OCI-LY7 (cell line): ENCODE data around the gene PACSIN2. TPM values are rescaled to one million over a fixed set of nuclear protein-coding genes. Genes with fewer than 3 reads are reported as not detected.

ENCODE experiments used
- BruUV-seq: library from RNA; stranded (reverse); fragments of 400-500 nt; replicated peaks from 2 replicates; lab custom pipeline; 2021; lab: Mats Ljungman, UMichigan
- CTCF ChIA-PET: fragments of 300-600 bp; sonication (Branson Sonifier 250); formaldehyde crosslinking; loops from one replicate; lab custom pipeline; 2022; ENCODE audit warnings: antibody characterized with exemption; ENCODE audit not compliant: unreplicated experiment; lab: Charles Lee
- POLR2A ChIA-PET: fragments of 300-600 bp; sonication (Branson Sonifier 250); formaldehyde crosslinking; loops from one replicate; lab custom pipeline; 2022; ENCODE audit warnings: antibody characterized with exemption; lab: Charles Lee
- DNase-seq: peaks from one replicate; pipeline ENCODE4 v3.0.0-alpha.2; 2015; ENCODE audit warnings: low spot score
- H2AFZ ChIP-seq: fragments of 200-600 bp; sonication (generic), shearing (Covaris generic); 2 replicates; pipeline ENCODE4 v1.6.1; 2014; ENCODE audit warnings: mild to moderate bottlenecking, antibody characterized with exemption, low read length, moderate library complexity
- H3K27ac ChIP-seq: fragments of 200-600 bp; sonication (generic); 2 replicates; pipeline ENCODE4 v1.5.1; 2014; ENCODE audit warnings: mixed run types, low read depth, mild to moderate bottlenecking, moderate library complexity, low read length, inconsistent platforms; ENCODE audit not compliant: poor library complexity, severe bottlenecking
- H3K36me3 ChIP-seq: fragments of 200-600 bp; sonication (generic); 2 replicates; pipeline ENCODE4 v1.6.1; 2014; ENCODE audit warnings: mild to moderate bottlenecking, antibody characterized with exemption, low read length, moderate library complexity, mixed read lengths; ENCODE audit not compliant: insufficient read depth
- H3K4me1 ChIP-seq: fragments of 200-600 bp; sonication (generic); 2 replicates; pipeline ENCODE4 v1.5.1; 2014; ENCODE audit warnings: mild to moderate bottlenecking, low read length; ENCODE audit not compliant: insufficient read depth, poor library complexity, severe bottlenecking
- H3K4me2 ChIP-seq: fragments of 200-600 bp; sonication (generic); 2 replicates; pipeline ENCODE4 v1.6.1; 2014; ENCODE audit warnings: mild to moderate bottlenecking, low read length
- H3K4me3 ChIP-seq: fragments of 200-600 bp; sonication (generic); 2 replicates; pipeline ENCODE4 v1.5.1; 2014; ENCODE audit warnings: mild to moderate bottlenecking, low read depth, low read length; ENCODE audit not compliant: poor library complexity, severe bottlenecking
- H3K79me2 ChIP-seq: fragments of 200-600 bp; sonication (generic); 2 replicates; pipeline ENCODE4 v1.6.1; 2016; ENCODE audit warnings: low read depth, mild to moderate bottlenecking, low read length, moderate library complexity, mixed read lengths; ENCODE audit not compliant: insufficient read depth
- H3K9me2 ChIP-seq: fragments of 200-600 bp; sonication (generic); 2 replicates; pipeline ENCODE4 v1.6.1; 2016; ENCODE audit warnings: mild to moderate bottlenecking, low read length, mixed read lengths; ENCODE audit not compliant: insufficient read depth
- H3K9me3 ChIP-seq: fragments of 200-600 bp; sonication (generic); 2 replicates; pipeline ENCODE4 v1.6.1; 2014; ENCODE audit warnings: mild to moderate bottlenecking, mixed run types, low read length, mixed read lengths
- H4K20me1 ChIP-seq: fragments of 200-600 bp; sonication (generic); 2 replicates; pipeline ENCODE4 v1.6.1; 2014; ENCODE audit warnings: mild to moderate bottlenecking, antibody characterized with exemption, low read length, moderate library complexity, mixed read lengths; ENCODE audit not compliant: insufficient read depth
- EZH2phosphoT487 ChIP-seq: fragments of 200-600 bp; sonication (generic); IDR thresholded peaks from 2 replicates; pipeline ENCODE4 v1.6.1; 2018; ENCODE audit warnings: low read depth, borderline replicate concordance, mild to moderate bottlenecking, mixed run types, antibody characterized with exemption, low read length, moderate library complexity, mixed read lengths
- intact Hi-C: fragments of 100-400 bp; cut with micrococcal nuclease; formaldehyde crosslinking; loops from one replicate; pipeline ENCODE4 v1.10.0; 2022; ENCODE audit not compliant: unreplicated experiment
- total RNA-seq, 2 experiments: library from RNA; depleted of rRNA in 1 of 2; stranded (reverse); fragments of >200 nt in 1 of 2; shearing (Covaris generic) in 1 of 2; gene quantifications; 2 replicates each; pipeline ENCODE4 v1.2.3, GENCODE V29; 2014 to 2022
- TF ChIP-seq, protein P1 (sequence below): fragments of 200-600 bp; sonication (generic); conservative IDR thresholded peaks from 2 replicates; pipeline ENCODE4 v1.5.1; 2014; ENCODE audit warnings: mild to moderate bottlenecking, antibody characterized with exemption, low read length, moderate library complexity, mixed read lengths

The PACSIN2 gene
- total RNA-seq, 2 experiments from 2014 or later = 25.4 to 41.7 TPM

DNA sequence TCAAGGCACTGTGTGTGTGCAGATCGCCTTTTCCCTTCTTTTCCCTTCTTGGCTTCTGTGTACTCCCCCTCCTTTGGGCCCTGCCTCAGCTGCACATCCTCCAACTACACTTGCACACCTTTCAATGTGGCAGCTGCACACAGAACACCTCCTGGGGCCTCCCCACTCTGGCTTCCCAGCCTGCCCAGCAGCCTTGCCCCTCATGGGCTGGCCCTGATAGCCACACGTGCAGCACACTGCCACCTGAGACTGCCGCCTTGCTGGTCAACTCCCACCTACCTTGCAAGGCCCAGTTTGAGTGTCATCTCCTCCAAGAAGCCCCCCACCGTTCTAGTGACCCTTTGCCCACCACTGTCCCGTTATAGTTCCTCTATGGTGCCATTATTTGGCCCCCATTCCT is 80.6 kb downstream of the PACSIN2 start:
- intact Hi-C loops = no loop called here
- BruUV-seq = no TSS peak
- Histone ChIP-seq H3K4me2 (peak overlapping the region; percentile 66), H4K20me1 (peaks cover 8% of the 10 kb centered on the region; the same call in 1 of the 2 replicates), H3K9me3 (no peaks in the 10 kb centered on the region), H3K9me2 (no peaks in the 10 kb centered on the region), H2AFZ (no peak overlapping the region), H3K4me3 (no peak overlapping the region), H3K4me1 (peaks cover 65% of the 10 kb centered on the region), H3K27ac (no peak overlapping the region), H3K79me2 (peaks cover 18% of the 10 kb centered on the region), H3K36me3 (no peaks in the 10 kb centered on the region)
- ChIA-PET POLR2A (interaction anchor here (0.7 kb wide), 2 partner anchors 8 to 1010 kb away, joined by 3 to 5 read pairs; no protein-coding TSS in a partner anchor), CTCF (no interaction called here)
- TF ChIP-seq, protein P1, sequence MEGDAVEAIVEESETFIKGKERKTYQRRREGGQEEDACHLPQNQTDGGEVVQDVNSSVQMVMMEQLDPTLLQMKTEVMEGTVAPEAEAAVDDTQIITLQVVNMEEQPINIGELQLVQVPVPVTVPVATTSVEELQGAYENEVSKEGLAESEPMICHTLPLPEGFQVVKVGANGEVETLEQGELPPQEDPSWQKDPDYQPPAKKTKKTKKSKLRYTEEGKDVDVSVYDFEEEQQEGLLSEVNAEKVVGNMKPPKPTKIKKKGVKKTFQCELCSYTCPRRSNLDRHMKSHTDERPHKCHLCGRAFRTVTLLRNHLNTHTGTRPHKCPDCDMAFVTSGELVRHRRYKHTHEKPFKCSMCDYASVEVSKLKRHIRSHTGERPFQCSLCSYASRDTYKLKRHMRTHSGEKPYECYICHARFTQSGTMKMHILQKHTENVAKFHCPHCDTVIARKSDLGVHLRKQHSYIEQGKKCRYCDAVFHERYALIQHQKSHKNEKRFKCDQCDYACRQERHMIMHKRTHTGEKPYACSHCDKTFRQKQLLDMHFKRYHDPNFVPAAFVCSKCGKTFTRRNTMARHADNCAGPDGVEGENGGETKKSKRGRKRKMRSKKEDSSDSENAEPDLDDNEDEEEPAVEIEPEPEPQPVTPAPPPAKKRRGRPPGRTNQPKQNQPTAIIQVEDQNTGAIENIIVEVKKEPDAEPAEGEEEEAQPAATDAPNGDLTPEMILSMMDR = no peak
- no peak for TF ChIP-seq EZH2phosphoT487
- DNase-seq = peak; percentile 11

DNA sequence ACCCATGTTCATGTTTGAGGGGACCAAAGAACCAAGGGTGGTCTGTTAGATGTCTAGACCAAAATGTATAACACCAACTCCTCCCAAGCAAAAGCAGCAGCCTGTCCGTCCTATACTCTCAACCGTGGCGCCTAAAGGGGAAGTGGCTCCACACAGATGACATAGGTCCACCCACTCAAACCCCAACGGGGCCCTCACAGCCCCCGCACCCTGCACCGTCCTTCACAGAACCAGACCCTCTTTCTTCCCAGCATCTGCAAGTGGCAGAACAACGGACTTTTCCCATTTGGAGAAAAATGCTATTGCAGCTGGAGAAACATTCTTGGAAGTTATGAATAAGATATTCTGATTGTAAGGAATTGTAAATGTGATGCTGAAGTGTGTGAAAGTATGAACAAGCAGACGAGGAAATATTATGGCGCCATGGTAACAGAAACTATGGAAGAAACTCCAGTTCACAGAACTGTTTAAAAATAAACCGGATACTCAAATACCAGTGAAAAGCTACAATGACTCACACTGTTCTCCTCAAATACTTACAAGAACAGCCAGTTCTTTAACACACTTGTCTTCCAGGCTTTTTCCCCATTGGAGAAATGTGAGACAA is 81.4 kb downstream of the PACSIN2 start:
- TF ChIP-seq EZH2phosphoT487 = no peak
- TF ChIP-seq, protein P1 = no peak
- Histone ChIP-seq H3K36me3 (no peaks in the 10 kb centered on the region), H3K9me3 (no peaks in the 10 kb centered on the region), H3K27ac (peak overlapping the region; percentile 9), H3K9me2 (no peaks in the 10 kb centered on the region), H3K4me2 (peak overlapping the region; percentile 66), H3K79me2 (peaks cover 18% of the 10 kb centered on the region), H3K4me1 (peaks cover 65% of the 10 kb centered on the region), H4K20me1 (peaks cover 8% of the 10 kb centered on the region; the same call in 1 of the 2 replicates), H2AFZ (no peak overlapping the region; the same call in 1 of the 2 replicates), H3K4me3 (peak overlapping the region; percentile 30)
- intact Hi-C loops = no loop called here
- peak; percentile 73 for DNase-seq
- BruUV-seq = no TSS peak
- ChIA-PET CTCF (no interaction called here), POLR2A (no interaction called here)

DNA sequence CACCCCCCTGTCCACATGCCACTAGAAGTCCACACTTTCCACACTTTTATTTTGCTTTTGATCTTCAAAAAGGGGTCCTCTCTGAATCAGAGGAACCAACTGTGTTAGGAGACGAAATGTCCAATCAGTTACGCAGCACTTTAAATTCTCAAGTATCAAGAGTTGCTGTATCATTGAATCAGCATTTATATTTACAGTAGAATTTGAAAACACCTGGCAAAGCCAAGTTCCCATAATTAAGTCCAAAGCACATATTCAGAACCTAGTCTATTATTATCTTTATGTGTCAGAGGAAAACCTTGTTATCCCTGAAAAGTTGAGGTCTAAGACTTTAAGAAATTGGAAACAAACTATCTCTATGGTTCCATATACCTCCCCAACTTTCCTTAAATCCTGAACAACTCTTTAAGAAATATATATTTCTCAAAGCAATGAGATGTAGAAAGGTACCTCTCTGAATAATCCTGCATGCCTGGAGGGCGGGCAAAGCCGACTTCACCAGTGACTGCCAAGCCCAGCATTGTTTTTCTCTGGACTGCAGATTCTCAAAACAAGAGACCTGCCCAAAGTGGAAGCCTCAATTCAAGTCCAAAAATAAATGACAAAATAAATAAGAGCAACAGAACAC is 82.0 kb downstream of the PACSIN2 start:
- no peaks in the 10 kb centered on the region for H3K9me2 ChIP-seq
- TF ChIP-seq, protein P1 = no peak
- TF ChIP-seq EZH2phosphoT487 = no peak
- ChIA-PET CTCF (no interaction called here), POLR2A (no interaction called here)
- H3K4me2 ChIP-seq = peak overlapping the region; percentile 66
- BruUV-seq = no TSS peak
- H3K27ac ChIP-seq = no peak overlapping the region
- H3K79me2 ChIP-seq = peaks cover 18% of the 10 kb centered on the region
- no peaks in the 10 kb centered on the region for H3K36me3 ChIP-seq
- no peak for DNase-seq
- H3K4me1 ChIP-seq = peaks cover 65% of the 10 kb centered on the region
- intact Hi-C loops = no loop called here
- no peaks in the 10 kb centered on the region for H3K9me3 ChIP-seq
- H2AFZ ChIP-seq = no peak overlapping the region; the same call in 1 of the 2 replicates
- peaks cover 8% of the 10 kb centered on the region; the same call in 1 of the 2 replicates for H4K20me1 ChIP-seq
- H3K4me3 ChIP-seq = peak overlapping the region; percentile 30
